ENCODE measurements around the gene CFDP1.
"Not testable (repeated sequence)": the region's sequence is repeated elsewhere in the genome, so short reads cannot be mapped to it uniquely, and the experiment has no call there.

The CFDP1 gene

GRCh38 chr16:75293173-75293572, 140.1 kb downstream of the CFDP1 start:
- H3K36me3 ChIP-seq (ENCODE audit: control insufficient read depth, insufficient read depth, low read length), result peaks cover 2% of the 10 kb centered on the region
- no peaks in the 10 kb centered on the region for H3K9me3 ChIP-seq (ENCODE audit: control insufficient read depth, insufficient read depth, low read length)
- H3K4me3 ChIP-seq (ENCODE audit: low read depth, low read length), result no peak overlapping the region
- H3K9ac ChIP-seq (ENCODE audit: low read depth, low read length), result no peak overlapping the region
- no peaks in the 10 kb centered on the region for H3K27me3 ChIP-seq (ENCODE audit: control insufficient read depth, insufficient read depth, low read length)
- no peaks in the 10 kb centered on the region for H3K4me1 ChIP-seq (ENCODE audit: control insufficient read depth, insufficient read depth, low read length)

GRCh38 chr16:75292691-75293090, 140.6 kb downstream of the CFDP1 start:
- Histone ChIP-seq H3K27me3 (ENCODE audit: control insufficient read depth, insufficient read depth, low read length) (no peaks in the 10 kb centered on the region), H3K36me3 (ENCODE audit: control insufficient read depth, insufficient read depth, low read length) (peaks cover 2% of the 10 kb centered on the region), H3K4me3 (ENCODE audit: low read depth, low read length) (no peak overlapping the region), H3K9ac (ENCODE audit: low read depth, low read length) (no peak overlapping the region), H3K4me1 (ENCODE audit: control insufficient read depth, insufficient read depth, low read length) (no peaks in the 10 kb centered on the region), H3K9me3 (ENCODE audit: control insufficient read depth, insufficient read depth, low read length) (no peaks in the 10 kb centered on the region)

GRCh38 chr16:75289189-75289588, 144.1 kb downstream of the CFDP1 start:
- Histone ChIP-seq H3K4me1 (ENCODE audit: control insufficient read depth, insufficient read depth, low read length) (no peaks in the 10 kb centered on the region), H3K9ac (ENCODE audit: low read depth, low read length) (no peak overlapping the region), H3K4me3 (ENCODE audit: low read depth, low read length) (no peak overlapping the region), H3K36me3 (ENCODE audit: control insufficient read depth, insufficient read depth, low read length) (peaks cover 2% of the 10 kb centered on the region), H3K27me3 (ENCODE audit: control insufficient read depth, insufficient read depth, low read length) (no peaks in the 10 kb centered on the region), H3K9me3 (ENCODE audit: control insufficient read depth, insufficient read depth, low read length) (no peaks in the 10 kb centered on the region)

- Histone ChIP-seq H3K27me3 (ENCODE audit: control insufficient read depth, insufficient read depth, low read length) (no peaks in the 10 kb centered on the region), H3K9me3 (ENCODE audit: control insufficient read depth, insufficient read depth, low read length) (no peaks in the 10 kb centered on the region), H3K4me1 (ENCODE audit: control insufficient read depth, insufficient read depth, low read length) (no peaks in the 10 kb centered on the region), H3K4me3 (ENCODE audit: low read depth, low read length) (no peak overlapping the region), H3K9ac (ENCODE audit: low read depth, low read length) (no peak overlapping the region), H3K36me3 (ENCODE audit: control insufficient read depth, insufficient read depth, low read length) (no peaks in the 10 kb centered on the region)
These were observed 144.6 kb downstream of the CFDP1 start for GRCh38 chr16:75288596-75289120.

- no peaks in the 10 kb centered on the region for H3K36me3 ChIP-seq (ENCODE audit: control insufficient read depth, insufficient read depth, low read length)
These were observed 145.1 kb downstream of the CFDP1 start for GRCh38 chr16:75288181-75288580.

GRCh38 chr16:75287708-75288107, 145.6 kb downstream of the CFDP1 start:
- Histone ChIP-seq H3K27me3 (ENCODE audit: control insufficient read depth, insufficient read depth, low read length) (no peaks in the 10 kb centered on the region), H3K9ac (ENCODE audit: low read depth, low read length) (no peak overlapping the region), H3K9me3 (ENCODE audit: control insufficient read depth, insufficient read depth, low read length) (no peaks in the 10 kb centered on the region), H3K4me3 (ENCODE audit: low read depth, low read length) (no peak overlapping the region), H3K36me3 (ENCODE audit: control insufficient read depth, insufficient read depth, low read length) (no peaks in the 10 kb centered on the region), H3K4me1 (ENCODE audit: control insufficient read depth, insufficient read depth, low read length) (no peaks in the 10 kb centered on the region)

More at GRCh38 chr16:75288181-75288580, 145.1 kb downstream of the CFDP1 start:
- no peaks in the 10 kb centered on the region for H3K9me3 ChIP-seq (ENCODE audit: control insufficient read depth, insufficient read depth, low read length)
- no peaks in the 10 kb centered on the region for H3K27me3 ChIP-seq (ENCODE audit: control insufficient read depth, insufficient read depth, low read length)
- no peaks in the 10 kb centered on the region for H3K4me1 ChIP-seq (ENCODE audit: control insufficient read depth, insufficient read depth, low read length)
- no peak overlapping the region for H3K9ac ChIP-seq (ENCODE audit: low read depth, low read length)
- no peak overlapping the region for H3K4me3 ChIP-seq (ENCODE audit: low read depth, low read length)

GRCh38 chr16:75286389-75286788, 146.9 kb downstream of the CFDP1 start:
- Histone ChIP-seq H3K4me3 (ENCODE audit: low read depth, low read length) (no peak overlapping the region), H3K36me3 (ENCODE audit: control insufficient read depth, insufficient read depth, low read length) (no peaks in the 10 kb centered on the region), H3K9ac (ENCODE audit: low read depth, low read length) (no peak overlapping the region), H3K4me1 (ENCODE audit: control insufficient read depth, insufficient read depth, low read length) (no peaks in the 10 kb centered on the region), H3K9me3 (ENCODE audit: control insufficient read depth, insufficient read depth, low read length) (no peaks in the 10 kb centered on the region), H3K27me3 (ENCODE audit: control insufficient read depth, insufficient read depth, low read length) (no peaks in the 10 kb centered on the region)

GRCh38 chr16:75282466-75283281, 150.6 kb downstream of the CFDP1 start:
- H3K36me3 ChIP-seq (ENCODE audit: control insufficient read depth, insufficient read depth, low read length), result no peaks in the 10 kb centered on the region
- no peak overlapping the region for H3K4me3 ChIP-seq (ENCODE audit: low read depth, low read length)
- no peaks in the 10 kb centered on the region for H3K27me3 ChIP-seq (ENCODE audit: control insufficient read depth, insufficient read depth, low read length)
- no peaks in the 10 kb centered on the region for H3K9me3 ChIP-seq (ENCODE audit: control insufficient read depth, insufficient read depth, low read length)
- H3K4me1 ChIP-seq (ENCODE audit: control insufficient read depth, insufficient read depth, low read length), result peaks cover 2% of the 10 kb centered on the region
- no peak overlapping the region for H3K9ac ChIP-seq (ENCODE audit: low read depth, low read length)

- Histone ChIP-seq H3K27me3 (ENCODE audit: control insufficient read depth, insufficient read depth, low read length) (no peaks in the 10 kb centered on the region), H3K9me3 (ENCODE audit: control insufficient read depth, insufficient read depth, low read length) (no peaks in the 10 kb centered on the region), H3K4me3 (ENCODE audit: low read depth, low read length) (no peak overlapping the region), H3K36me3 (ENCODE audit: control insufficient read depth, insufficient read depth, low read length) (no peaks in the 10 kb centered on the region), H3K9ac (ENCODE audit: low read depth, low read length) (no peak overlapping the region), H3K4me1 (ENCODE audit: control insufficient read depth, insufficient read depth, low read length) (peaks cover 2% of the 10 kb centered on the region)
These were observed 151.5 kb downstream of the CFDP1 start for GRCh38 chr16:75281826-75282225.

- not testable (repeated sequence) for H3K36me3 ChIP-seq (ENCODE audit: control insufficient read depth, insufficient read depth, low read length); H3K9ac ChIP-seq (ENCODE audit: low read depth, low read length); H3K9me3 ChIP-seq (ENCODE audit: control insufficient read depth, insufficient read depth, low read length); H3K27me3 ChIP-seq (ENCODE audit: control insufficient read depth, insufficient read depth, low read length); H3K4me1 ChIP-seq (ENCODE audit: control insufficient read depth, insufficient read depth, low read length); H3K4me3 ChIP-seq (ENCODE audit: low read depth, low read length)
These were observed 152.3 kb downstream of the CFDP1 start for GRCh38 chr16:75281009-75281408.

- Histone ChIP-seq H3K27me3 (ENCODE audit: control insufficient read depth, insufficient read depth, low read length) (no peaks in the 10 kb centered on the region), H3K9ac (ENCODE audit: low read depth, low read length) (no peak overlapping the region), H3K4me1 (ENCODE audit: control insufficient read depth, insufficient read depth, low read length) (peaks cover 2% of the 10 kb centered on the region), H3K9me3 (ENCODE audit: control insufficient read depth, insufficient read depth, low read length) (no peaks in the 10 kb centered on the region), H3K36me3 (ENCODE audit: control insufficient read depth, insufficient read depth, low read length) (no peaks in the 10 kb centered on the region), H3K4me3 (ENCODE audit: low read depth, low read length) (no peak overlapping the region)
These were observed 152.9 kb downstream of the CFDP1 start for GRCh38 chr16:75280331-75280804.

- Histone ChIP-seq H3K9ac (ENCODE audit: low read depth, low read length) (no peak overlapping the region), H3K9me3 (ENCODE audit: control insufficient read depth, insufficient read depth, low read length) (no peaks in the 10 kb centered on the region), H3K27me3 (ENCODE audit: control insufficient read depth, insufficient read depth, low read length) (no peaks in the 10 kb centered on the region), H3K4me1 (ENCODE audit: control insufficient read depth, insufficient read depth, low read length) (peaks cover 2% of the 10 kb centered on the region), H3K36me3 (ENCODE audit: control insufficient read depth, insufficient read depth, low read length) (no peaks in the 10 kb centered on the region), H3K4me3 (ENCODE audit: low read depth, low read length) (no peak overlapping the region)
These were observed 154.0 kb downstream of the CFDP1 start for GRCh38 chr16:75279305-75279704.

Measured in iPS-15b (cell line).